Measurements from ENCODE around the gene RBM4.

GRCh38 chr11:66643745-66644437 lies 5.4 kb downstream of the RBM4 start:
- TF ChIP-seq CTCF (IDR thresholded peaks at IDR 0.05) (no peak), EZH2 (IDR thresholded peaks at IDR 0.05; ENCODE audit: borderline replicate concordance, insufficient read depth, low read depth, low read length, poor library complexity, severe bottlenecking) (no peak)
